ENCODE results near the gene HADHA. TPM values are rescaled to one million over a fixed set of nuclear protein-coding genes. Genes with fewer than 3 reads are reported as not detected.

HADHA gene
- total RNA-seq, 1 experiment from 2014 or later, result 360 TPM

DNA sequence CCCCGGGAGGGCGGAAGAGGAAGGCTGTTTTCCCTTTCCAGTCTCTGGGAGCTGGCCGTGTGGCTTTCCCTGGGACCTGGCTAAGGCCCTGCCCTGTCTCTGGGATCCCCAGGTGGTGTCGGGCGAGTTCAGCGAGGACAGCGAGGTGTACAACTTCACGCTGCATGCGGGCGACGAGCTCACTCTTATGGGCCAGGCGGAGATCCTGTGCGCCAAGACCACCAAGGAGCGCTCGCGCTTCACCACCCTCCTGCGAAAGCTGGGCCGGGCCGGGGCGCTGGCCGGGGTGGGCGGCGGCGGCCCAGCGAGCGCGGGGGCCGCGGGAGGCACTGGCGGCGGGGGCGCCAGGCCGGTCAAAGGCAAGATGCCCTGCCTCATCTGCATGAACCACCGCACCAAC is 60.3 kb downstream of the HADHA start:
- no peak for DNase-seq (ENCODE audit: low read depth, low spot score)
- in situ Hi-C loops (cut with HindIII; ENCODE audit: low pct_unique_long_range_greater_than_20kb, low sequenced_read_pairs), result no loop called here

DNA sequence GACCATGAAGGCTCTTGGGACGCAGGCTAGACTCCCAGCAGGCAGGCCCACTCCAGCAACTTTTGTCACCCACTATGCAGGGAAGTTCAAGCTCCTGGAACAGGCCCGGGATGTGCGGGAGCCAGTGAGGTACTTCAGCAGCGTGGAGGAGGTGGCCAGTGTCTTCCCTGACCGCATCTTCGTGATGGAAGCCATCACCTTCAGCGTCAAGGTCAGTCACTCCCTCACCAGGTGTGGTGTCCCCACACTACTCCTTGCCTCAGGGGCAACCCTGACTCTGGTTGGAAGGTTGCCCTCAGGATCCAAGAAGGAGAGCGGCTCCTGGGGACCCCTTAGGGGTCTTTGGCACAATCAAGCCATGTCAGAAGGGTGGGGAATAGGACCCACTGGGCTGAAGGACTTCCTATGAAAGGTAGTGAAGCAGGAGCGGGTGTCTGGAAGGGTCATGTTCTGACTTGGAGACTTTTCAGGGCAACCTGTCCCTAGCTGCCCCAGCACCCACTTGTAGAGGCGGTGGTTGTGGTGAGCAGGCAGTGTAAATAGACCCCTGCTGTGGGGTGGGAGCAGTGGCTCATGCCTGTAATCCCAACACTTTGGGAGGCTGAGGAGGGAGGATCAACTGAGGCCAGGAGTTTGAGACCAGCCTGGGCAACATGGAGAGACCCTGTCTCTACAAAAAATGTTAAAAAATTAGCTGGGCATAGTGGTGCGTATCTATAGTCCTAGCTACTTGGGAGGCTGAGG is 61.4 kb downstream of the HADHA start:
- in situ Hi-C loops (cut with HindIII; ENCODE audit: low pct_unique_long_range_greater_than_20kb, low sequenced_read_pairs), result no loop called here
- no peak for DNase-seq (ENCODE audit: low read depth, low spot score)

DNA sequence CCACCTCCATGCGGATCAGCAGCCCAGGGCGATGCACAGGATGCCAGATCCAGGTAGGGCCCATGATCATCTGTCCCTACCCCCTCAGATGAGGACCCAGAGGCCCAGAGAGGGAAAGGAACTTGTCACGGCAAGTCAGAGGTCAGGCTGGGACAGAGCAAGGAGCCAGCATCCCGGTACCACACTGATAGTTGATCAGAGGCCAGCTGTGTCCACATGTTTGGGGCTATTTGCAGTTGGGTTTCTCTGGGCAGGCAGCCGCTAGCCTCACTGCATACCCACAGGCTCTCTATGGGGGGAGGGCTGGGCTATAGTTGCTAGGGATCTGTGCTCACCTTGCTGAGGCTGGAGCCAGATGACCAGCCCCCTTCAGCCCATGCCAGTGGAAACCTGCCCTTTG is 62.0 kb downstream of the HADHA start:
- in situ Hi-C loops (cut with HindIII; ENCODE audit: low pct_unique_long_range_greater_than_20kb, low sequenced_read_pairs), result no loop called here
- DNase-seq (ENCODE audit: low read depth, low spot score), result no peak

DNA sequence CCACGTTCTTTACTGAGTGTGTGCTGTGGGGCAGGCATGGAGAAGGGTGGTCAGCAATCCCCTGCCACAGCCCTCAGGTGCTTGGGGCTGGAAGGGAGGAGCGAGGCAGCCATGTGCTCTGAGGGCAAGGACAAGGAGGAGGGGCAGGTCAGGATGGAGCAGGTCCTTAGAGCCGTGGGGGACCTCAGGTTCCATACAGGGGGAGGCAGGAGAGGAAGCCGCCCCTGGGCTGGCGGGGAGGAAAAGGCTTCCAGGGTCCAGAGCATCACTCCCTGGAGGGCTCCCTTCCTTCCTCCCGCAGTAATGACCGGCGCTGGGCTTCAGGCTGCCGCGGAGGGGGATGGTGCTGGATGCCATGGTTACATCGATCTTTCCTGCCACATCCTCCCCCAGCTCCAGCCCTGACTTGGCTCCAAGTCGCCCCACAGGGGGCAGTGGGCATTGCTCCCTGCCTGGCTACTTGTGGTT is 65.0 kb downstream of the HADHA start:
- in situ Hi-C loops (cut with HindIII; ENCODE audit: low pct_unique_long_range_greater_than_20kb, low sequenced_read_pairs), result no loop called here
- no peak for DNase-seq (ENCODE audit: low read depth, low spot score)

DNA sequence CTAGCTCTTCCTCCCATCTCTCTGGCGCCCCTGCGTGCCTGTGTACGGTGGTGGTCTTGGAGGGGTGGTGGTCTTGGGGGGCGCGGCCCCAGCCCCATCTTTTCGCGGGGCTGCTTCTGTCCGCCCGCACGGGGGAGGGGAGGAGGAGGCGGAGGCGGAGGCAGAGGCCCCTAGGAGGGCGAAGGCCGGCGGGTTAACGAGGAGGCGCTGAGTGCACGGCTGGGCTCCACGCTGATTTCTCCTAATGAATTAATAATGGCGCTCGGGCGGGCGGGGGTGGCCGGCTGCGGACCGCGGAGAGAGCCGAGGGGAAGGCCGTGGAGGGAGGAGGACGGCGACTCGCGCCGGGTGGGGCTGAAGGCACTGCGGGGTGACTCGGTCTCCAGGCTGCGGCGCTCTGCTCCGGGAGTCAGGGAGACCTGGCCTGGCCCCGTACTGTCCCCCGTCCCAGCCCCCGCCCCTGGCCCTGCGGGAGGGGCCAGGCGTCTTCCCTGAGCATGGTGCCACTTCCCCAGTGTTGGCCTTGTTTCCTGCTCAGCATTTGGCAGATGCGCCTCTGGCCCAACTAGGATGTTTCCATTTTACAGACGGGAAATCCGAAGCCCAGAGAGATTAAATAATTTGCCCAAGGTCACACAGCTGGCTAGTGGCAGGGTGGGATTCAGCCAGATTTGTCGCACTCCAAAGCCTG is 65.5 kb downstream of the HADHA start:
- in situ Hi-C loops (cut with HindIII; ENCODE audit: low pct_unique_long_range_greater_than_20kb, low sequenced_read_pairs), result no loop called here

DNA sequence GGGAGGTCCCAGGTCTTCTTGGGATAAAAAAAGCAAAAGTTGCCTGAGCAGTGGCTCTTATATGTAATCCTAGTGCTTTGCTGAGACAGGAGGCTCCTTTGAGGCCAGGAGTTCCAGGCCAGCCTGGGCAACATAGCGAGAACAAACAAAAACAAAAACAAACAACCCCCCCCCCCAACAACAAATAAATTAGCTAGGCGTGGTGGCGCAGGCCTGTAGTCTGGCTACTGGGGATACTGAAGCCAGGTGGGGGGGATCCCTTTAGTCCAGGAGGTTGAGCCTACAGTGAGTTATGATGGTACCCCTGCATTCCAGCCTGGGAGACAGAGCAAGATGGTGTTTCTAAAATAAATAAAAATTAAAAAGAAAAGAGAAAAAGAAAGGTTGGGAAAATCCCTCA is 66.2 kb downstream of the HADHA start:
- DNase-seq (ENCODE audit: low read depth, low spot score), result no peak
- in situ Hi-C loops (cut with HindIII; ENCODE audit: low pct_unique_long_range_greater_than_20kb, low sequenced_read_pairs), result no loop called here

More for the DNA sequence above, 65.5 kb downstream of the HADHA start:
- peak; percentile 41 for DNase-seq (ENCODE audit: low read depth, low spot score)

DNA sequence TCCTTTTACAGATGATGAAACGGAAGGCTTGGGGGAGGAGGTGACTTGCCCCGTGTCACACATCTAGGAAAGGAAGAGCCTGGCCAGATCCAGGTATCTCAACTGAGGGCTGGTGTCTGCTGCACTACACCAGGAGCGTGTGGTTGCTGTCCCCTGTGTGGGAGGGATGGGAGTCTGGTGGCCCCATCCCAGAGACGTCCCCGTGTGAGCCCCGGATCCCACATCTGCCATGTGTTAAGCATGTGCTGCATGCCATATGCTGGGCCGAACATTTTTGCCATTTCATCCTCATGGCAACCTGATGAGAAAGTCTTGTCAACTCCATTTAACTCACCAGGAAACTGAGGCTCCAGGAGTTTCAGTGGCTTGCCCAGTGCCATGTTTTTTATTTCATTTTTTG is 67.3 kb downstream of the HADHA start:
- DNase-seq (ENCODE audit: low read depth, low spot score), result no peak
- in situ Hi-C loops (cut with HindIII; ENCODE audit: low pct_unique_long_range_greater_than_20kb, low sequenced_read_pairs), result no loop called here

DNA sequence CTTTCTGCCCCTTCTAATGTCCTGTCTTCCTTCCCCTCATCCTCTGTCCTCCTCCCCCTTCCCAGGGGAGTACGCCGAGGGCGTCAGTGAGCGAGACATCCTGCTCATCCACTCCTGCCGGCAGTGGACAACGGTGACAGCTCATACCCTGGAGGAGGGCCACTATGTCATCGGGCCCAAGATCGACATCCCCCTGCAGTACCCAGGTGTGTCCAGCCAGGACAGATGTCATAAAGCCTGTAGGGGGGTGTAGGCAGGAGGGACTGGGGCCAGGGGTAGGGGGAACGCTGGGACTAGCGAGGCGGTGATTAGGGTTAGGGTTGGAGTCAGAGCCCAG is 68.2 kb downstream of the HADHA start:
- DNase-seq (ENCODE audit: low read depth, low spot score), result no peak
- in situ Hi-C loops (cut with HindIII; ENCODE audit: low pct_unique_long_range_greater_than_20kb, low sequenced_read_pairs), result no loop called here

DNA sequence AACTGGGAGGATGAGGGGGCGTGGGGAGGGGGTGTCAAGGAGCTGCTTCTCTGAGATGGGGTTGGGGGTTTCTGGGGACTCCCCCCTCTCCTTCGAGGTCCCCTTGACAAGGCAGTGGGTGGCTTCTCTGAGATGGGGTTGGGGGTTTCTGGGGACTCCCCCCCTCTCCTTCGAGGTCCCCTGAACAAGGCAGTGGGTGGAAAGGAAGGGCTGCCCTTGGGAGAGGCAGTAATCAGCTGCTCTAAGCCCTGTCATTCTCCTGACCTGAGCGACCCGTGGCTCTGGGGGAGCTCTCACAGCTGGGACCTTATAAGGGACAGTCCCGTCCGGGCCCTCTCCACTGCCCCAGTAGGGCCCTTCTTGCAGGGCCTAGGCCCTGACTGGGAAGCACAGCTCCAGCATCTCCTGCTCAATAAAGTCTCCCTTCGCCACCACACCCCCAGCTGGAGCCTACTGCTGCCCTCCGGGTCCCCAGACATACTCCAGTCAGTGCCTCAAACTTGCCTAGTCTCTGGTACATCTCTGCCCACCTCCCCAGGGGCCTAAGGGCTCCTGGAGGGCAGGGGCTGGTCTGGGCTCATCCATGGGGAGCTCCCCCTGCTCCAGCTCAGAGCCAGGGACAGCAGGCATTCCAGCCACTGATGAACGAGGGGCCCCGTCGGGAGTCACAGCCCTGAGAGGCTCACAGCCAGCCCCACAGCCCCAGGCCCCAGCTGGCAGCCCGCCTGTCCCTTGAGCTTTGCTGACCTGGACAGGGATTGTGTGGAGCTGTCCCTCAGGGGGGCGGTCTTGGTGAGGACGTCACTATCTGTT is 68.8 kb downstream of the HADHA start:
- in situ Hi-C loops (cut with HindIII; ENCODE audit: low pct_unique_long_range_greater_than_20kb, low sequenced_read_pairs), result no loop called here
- DNase-seq (ENCODE audit: low read depth, low spot score), result no peak

DNA sequence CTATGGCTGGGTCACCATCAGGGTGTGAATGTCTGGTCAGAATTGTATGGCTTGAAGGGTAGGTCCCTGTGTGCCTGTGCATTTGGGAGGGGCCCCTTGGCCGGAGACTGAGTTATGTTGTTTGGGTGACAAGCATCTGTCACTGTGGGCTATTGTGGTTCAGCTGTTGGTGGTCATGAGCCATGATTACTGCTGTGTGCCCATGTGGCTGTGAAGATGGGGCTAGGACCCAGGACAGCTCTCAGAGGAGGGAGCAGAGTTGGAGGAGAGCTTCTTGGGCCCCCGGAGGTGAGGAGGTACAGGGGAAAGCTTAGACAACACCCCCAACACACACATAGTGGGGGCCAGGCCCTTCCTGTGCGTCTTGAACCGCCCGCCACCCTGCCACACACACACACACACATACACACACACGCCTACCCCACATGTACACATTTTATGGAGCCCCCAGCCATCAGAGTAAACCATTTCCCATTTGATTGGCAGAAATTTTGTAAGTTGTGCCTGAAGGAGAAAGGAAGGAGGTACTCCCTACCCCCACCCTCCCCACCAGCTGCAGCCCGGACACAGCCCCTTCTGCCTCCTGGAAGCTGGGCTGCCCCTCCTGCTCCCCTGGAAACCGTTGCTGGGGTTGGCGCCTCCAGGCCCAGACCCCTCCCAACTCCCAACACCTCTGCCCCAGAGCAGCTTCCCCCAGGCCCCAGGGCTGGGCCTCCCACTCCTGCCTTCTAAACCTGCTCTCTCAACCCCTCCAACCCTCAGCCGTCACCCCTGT is 69.6 kb downstream of the HADHA start:
- in situ Hi-C loops (cut with HindIII; ENCODE audit: low pct_unique_long_range_greater_than_20kb, low sequenced_read_pairs), result no loop called here
- no peak for DNase-seq (ENCODE audit: low read depth, low spot score)

DNA sequence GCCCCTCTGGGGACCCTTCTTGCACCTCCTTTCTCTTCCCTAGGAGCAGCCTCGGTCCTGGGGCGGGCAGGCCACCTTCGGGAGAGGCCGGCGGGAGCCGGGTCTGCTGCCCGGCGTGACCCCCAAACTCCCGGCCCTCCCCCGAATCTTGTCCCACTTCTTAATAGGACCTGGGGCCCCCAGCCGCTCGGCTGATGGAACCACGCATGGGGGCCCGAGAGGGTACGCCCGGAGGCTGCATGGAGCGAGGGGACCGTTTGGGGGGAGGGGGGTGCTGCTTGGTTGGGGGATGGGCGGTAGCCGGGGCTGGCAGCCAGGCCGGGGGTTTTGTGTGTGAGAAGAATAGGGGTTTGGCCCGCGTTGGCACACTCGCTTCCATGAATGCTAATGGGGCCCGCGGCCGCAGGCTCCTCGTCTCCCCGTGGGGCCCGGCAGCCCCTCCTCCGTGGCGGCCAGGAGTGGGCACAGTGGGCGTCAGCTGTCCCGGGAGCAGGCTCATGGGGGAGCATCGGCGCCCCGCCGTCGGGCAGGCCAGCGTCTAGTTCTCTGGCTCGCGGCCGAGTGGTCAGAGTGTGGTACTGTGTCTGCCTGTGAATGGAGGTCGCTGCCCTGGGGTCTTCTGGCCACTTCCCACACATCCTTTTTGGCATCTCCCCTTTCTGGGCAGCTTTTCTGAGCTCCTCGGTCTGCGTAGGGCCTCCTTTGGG is 70.5 kb downstream of the HADHA start:
- in situ Hi-C loops (cut with HindIII; ENCODE audit: low pct_unique_long_range_greater_than_20kb, low sequenced_read_pairs), result no loop called here
- no peak for DNase-seq (ENCODE audit: low read depth, low spot score)

DNA sequence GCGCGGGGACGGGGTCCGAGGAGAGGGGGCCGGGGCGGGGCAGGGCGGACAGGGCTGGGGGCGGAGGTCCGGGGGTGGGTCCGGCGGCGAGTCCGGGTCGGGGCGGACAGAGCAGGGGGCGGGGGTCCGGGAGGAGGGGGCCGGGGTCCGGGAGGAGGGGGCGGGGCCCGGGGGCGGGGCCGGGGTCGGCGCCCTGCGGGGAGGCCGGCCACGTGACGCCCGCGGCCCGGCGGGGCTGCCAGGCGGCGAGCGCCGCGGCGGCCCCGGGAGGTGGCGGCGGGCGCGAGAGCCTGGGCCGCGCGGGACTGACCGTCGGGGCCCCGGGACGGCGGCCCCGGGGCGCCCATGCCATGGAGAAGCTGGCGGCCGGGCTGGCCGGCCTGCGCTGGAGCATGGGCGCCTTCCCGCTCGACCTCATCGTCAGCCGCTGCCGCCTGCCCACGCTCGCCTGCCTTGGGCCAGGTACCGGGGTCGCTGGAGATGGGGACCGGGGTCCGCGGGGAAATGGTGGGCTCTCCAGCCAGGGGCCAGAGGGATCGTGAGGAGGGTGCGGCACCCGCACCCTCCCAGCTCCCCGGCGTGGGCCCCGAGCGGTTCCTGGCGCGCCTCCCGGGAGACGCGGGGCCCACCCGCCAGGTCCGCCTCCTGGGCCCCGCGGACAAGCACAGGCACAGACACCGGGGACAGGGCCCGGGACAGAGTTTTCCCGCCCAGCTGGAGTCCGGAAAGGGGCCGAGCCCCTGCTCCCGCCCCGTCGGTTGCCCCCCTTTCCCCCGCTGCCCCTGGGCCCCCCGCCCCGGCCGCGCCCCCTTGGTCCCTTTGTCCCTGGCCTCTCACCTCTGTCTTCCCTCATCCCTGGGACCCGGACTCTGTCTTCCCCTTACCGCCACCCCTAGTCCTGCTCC is 71.3 kb downstream of the HADHA start, which contains the start of gene GAREM2:
TSS of gene GAREM2 (plus strand) at position 218 of the 905 bp plus-strand sequence. CDS start at position 351, 133 bp downstream.
- no peak for DNase-seq (ENCODE audit: low read depth, low spot score)
- in situ Hi-C loops (cut with HindIII; ENCODE audit: low pct_unique_long_range_greater_than_20kb, low sequenced_read_pairs), result no loop called here

DNA sequence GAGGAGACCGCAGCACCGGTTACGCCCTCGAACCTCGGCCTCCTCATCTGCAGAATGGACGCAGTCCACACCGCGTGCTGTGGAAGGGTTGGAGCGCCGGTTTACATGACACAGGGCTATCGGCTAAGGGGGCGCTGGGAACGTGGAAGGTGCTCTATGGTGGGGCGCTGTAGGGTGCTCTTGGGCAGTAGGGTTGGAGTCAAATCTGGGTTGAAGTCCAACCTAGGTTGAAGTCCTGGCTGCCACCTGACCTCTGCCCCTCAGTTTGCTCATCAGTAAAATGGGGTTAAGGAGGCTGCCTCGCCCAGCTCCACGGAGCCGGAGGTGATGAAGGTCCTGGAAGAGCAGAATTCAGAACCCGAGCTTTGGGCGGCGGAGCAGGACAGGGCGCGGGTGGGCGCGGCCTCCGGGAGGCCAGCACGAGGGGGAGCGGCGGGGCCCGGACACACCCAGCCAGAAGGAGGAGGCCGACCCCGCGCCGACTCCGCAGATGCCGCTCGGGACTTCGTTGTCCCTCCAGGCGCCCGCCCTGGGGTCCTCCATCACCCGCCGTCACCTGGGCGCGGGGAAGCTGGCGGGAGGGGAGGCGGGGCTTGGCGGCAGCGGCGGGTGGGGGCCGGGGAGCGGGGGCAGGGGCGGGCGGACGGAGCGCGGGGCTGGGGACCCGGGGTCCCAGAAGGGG is 72.1 kb downstream of the HADHA start:
- in situ Hi-C loops (cut with HindIII; ENCODE audit: low pct_unique_long_range_greater_than_20kb, low sequenced_read_pairs), result no loop called here
- no peak for DNase-seq (ENCODE audit: low read depth, low spot score)

DNA sequence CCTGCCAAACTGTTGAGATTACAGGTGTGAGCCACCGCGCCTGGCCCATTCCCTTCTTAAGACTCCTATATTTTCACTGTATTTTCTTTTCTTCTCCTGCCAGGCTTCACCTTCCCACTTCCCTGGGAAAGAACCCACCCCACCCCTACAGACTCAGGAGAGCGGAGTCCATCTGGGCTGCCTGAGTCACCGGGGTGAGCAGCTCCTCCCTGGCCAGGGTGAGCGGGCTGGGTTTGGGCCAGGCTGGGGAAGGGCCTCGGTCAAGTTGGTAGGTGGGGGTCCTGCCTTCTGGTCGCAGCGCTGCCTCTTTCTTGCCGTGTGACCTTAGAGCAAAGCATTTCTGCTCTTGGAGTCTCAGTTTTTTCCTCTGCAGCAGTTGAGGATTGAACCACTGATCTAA is 73.6 kb downstream of the HADHA start:
- in situ Hi-C loops (cut with HindIII; ENCODE audit: low pct_unique_long_range_greater_than_20kb, low sequenced_read_pairs), result no loop called here
- no peak for DNase-seq (ENCODE audit: low read depth, low spot score)

DNA sequence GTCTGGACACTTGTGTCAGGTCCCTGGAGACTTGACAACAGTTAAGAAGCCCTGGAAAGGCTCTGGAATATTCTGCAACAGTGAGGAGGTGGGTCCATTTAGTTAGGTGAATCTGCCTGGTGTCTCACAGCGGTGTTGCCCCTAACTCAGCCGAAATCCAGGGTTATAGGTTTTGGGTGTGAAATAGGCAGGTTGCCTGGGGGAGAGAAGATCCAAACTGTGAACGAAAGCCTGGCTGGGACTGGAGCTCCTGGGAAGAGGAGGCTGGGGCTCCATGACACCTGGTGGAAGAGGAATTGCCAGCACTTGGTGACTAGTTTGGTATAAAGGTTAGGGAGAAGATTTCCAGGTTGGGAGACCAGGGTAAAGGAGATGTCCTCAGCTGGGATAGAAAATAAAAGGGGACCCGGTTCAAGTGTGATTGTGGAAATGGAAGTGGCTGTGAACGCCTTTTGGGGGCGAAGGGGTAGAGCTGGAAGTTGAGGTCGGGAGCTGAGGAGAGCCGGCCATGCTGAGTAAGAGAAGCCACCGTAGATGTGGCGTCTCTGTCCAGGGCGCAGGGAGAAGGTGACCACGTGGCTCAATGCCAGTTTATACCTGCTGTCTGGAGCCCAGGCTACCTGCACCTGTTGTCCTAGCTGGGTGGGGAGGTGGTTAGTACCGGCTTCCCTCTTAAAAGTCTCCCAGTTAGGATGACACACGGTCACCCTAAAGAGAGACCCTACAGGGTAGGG is 74.6 kb downstream of the HADHA start:
- in situ Hi-C loops (cut with HindIII; ENCODE audit: low pct_unique_long_range_greater_than_20kb, low sequenced_read_pairs), result no loop called here
- DNase-seq (ENCODE audit: low read depth, low spot score), result no peak
